GM19463 (cell line): ENCODE results near the gene SBNO2.

Experiments used
- ATAC-seq: cut with Tn5 transposase; IDR thresholded peaks from one replicate; pipeline ENCODE4 v1.9.1; 2021; ENCODE audit warnings: mild to moderate bottlenecking, moderate library complexity; ENCODE audit not compliant: unreplicated experiment

The SBNO2 gene

GRCh38 chr19:1074544-1075283 lies 99.4 kb downstream of the SBNO2 start:
- ATAC-seq: no peak

DNA sequence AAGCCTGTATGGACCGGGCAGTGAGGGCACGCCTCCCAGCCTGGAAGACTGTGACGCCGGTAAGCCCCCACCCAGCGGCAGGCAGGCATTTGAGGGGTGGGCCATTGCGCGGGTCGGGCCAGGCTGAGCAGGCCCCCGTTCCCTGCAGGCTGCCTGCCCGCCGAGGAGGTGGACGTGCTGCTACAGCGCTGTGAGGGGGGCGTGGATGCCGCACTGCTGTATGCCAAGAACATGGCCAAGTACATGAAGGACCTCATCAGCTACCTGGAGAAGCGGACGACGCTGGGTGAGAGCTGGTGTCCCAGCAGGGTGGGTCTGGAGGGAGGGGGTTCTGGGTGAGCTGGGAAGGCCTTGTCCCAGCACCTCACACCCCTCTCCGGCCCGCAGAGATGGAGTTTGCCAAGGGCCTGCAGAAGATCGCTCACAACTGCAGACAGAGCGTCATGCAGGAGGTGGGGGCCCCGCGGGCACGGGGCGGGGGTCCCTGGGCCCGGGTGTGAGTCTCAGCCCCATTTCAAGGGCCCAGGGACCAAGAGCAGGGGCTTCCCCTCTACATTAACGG lies 100.0 kb downstream of the SBNO2 start:
- no peak for ATAC-seq

- no peak for ATAC-seq
Measured at GRCh38 chr19:1073063-1073955, 100.8 kb downstream of the SBNO2 start.

DNA sequence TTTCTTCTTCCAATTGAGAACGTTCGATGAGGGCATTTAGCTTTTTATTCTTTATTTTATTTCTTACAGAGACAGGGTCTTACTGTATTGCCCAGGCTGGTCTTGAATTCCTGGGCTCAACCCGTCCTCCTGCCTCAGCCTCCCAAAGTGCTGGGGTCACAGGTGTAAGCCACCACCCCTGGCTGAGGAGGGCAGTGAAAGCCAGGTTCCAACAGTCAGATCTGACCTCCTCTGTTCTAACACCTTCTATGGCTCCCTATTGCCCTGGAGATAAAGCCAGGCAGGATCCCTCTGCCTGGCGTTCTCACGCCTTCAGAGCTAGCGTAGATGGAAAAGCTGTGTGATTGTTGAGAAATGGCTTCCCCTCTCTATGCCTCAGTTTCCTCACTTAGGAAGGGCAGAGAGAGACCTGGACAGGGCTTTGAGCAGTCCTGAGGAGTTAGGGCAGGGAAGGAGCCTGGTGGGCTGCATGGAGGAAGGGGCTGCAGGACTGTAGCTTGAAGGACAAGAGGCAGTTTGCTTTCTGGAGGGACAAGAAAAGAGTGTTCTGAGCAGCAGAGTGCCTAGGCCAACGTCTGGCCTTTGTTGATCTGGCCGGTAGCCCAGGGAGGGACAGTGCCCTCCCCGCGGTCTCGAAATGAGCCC lies 101.6 kb downstream of the SBNO2 start:
- no peak for ATAC-seq

DNA sequence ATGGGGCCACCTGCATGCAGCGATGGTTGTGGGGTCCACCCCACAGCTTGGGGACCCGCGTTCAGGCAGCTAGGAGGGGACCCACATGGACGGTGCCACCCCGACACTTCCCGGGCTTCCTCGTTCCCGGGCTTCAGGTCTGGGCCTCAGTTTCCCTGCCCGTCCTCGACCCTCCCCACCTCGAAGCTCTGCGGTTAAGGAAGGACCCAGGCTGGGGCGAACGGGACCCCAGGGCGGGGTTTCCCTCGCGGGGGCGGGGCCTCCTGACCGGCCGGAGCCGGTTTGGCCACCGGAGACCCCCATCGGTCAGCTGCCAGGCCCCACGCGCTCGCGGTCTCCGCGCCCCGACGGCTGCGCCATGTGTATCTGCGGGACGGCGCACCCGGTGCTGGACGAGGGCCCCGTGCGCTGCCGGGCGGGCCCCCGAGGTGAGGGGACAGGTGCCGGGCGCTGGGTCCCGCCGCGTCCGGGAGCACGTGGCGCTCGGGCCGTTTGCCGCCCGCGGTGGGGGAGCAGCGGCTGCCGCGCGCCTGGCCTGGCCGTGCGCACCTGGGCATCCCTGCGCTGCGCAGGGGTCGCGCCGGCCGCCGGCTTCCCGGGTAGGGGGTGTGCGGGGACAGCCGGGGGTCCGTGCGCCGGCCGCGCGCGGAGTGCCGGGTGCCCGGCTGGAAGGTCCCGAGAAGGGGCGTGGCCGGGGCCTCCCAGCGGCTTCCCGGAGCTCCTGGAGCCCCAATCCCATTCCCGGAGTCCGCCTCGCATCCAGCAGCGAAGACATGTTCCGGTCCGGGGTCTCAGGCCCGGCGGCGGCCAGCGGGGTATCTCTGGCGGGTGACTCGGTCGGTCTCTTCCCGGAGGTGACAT lies 102.9 kb downstream of the SBNO2 start:
- ATAC-seq: no peak

GRCh38 chr19:1070576-1070930 lies 103.5 kb downstream of the SBNO2 start:
- no peak for ATAC-seq

DNA sequence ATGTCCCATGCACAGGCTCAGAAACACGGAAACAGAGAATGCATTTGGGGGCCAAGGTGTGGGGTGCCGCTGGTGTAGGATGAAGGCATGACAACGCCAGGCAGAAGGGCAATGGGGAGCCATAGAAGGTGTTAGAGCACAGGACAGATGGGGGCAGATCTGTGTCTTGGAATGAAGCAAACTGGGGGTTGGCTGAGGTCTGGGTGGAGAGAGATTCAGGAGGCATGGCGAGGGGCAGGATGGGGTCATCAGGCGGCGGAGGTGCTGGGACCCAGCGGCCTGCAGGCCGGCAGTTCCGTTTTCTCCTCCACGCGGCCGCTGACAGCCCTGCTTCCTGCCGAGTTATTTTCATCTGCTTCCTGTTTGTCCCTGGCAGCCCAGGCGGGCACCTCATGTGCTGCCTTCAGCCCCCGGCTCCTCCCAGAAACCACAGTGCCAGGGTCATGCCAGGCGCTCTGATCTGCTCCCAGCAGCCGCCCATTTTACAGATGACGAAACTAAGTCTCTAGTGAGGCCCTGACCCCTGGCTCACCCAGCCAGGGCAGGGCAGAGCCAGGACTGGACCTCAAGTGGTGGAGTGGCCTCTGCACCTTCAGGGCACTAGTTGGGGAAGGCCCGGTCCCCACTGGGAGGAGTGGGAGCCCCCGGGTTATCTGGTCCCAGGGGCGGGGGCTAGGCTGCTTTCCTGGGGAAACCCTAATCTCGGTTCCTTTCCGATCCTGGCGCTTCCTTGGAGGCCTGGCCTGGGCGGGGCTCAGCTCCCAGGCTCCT lies 104.9 kb downstream of the SBNO2 start:
- ATAC-seq: no peak

- no peak for ATAC-seq
Measured at GRCh38 chr19:1068009-1069001, 105.8 kb downstream of the SBNO2 start.

- ATAC-seq: peak; percentile 10
Measured at GRCh38 chr19:1067341-1067957, 106.6 kb downstream of the SBNO2 start.

- peak; percentile 49 for ATAC-seq
Measured at GRCh38 chr19:1066748-1067340, 107.2 kb downstream of the SBNO2 start, which contains the start of gene ARHGAP45. ARHGAP45 (plus strand) TSS chr19:1067167; CDS start chr19:1067406, 239 bp downstream.

DNA sequence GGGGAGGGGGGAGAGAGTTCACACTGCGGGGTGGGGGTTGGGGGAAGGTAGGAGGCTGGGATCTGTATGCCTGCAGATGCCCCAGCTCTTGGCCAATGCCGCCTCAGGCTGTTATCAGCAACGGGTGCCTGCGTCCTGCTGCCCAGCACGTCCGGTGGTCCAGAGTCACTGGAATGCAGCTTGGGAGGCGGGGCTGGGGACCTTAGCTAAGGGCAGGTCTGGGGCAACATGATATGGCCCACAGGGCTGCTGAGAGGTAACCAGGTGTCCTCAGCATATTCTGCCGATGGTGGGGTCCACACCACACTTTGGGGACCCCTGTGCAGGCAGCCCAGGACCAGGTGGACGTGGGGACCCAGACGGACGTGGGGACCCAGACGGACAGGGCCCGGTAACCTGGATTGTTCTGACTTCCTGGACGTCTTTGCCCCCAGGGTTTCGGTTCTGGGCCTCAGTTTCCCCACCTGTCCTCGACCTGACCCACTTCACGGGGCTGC lies 107.8 kb downstream of the SBNO2 start:
- ATAC-seq: no peak

DNA sequence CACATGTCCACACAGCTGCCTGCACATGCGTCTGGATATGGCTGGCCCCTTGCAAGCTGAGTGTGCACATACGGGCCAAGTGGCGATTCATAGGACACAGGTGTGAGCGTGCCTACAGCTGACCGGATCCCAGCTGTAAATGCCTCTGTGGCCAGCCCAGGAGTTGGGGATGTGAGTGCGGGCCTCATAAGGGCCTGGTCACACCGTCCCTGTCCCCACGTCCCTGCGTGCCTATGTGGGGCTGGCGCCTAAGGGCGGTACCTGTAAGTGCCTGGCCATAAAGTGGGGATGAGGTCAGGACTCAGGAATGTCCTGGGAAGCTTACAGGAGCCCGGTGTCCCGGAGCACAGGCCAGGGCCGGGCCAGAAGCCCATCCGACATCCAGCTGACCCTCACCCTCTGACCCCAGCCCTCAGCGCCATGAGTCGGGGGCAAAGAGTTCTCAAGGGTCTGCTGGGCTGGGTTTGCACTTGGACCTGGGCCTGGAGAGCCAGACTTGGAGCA lies 108.4 kb downstream of the SBNO2 start:
- no peak for ATAC-seq

- ATAC-seq: no peak
Measured at GRCh38 chr19:1064661-1065605, 109.1 kb downstream of the SBNO2 start.

DNA sequence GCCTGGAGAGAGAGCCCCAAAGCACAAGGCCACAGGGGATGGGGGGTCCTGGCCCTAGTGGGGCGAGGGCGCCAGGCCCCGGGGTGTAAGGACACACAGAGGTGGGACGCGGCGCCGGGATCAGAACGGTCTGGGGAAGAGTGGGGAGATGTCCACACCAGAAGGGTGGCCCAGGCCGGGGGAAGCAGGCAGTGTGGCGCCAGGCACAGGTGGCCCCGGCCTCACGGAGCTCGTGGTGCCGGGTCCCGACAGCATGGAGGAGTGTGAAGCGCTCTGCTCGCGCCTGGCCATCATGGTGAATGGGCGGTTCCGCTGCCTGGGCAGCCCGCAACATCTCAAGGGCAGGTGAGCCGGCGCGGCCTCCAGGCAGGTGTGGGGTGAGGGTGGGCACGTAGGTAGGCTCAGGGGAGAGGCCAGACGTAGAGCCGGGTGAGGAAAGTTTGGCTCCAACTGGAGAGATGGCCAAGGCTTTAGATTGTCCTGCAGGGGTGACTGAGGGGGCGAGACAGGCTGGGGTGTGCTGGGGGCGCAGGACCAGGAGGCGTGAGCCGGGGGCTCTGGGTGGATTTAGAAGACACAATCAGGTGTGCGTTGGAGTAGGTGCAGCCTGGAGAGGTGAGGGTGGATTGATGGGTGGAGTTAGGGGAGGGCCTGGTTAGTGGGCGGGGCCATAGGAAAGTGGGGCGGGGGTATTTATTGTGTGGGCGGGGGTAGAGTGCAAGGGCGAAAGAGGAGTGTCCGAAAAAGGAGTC lies 110.0 kb downstream of the SBNO2 start:
- no peak for ATAC-seq
